Measurements from ENCODE around the gene ICAM1.

DNA sequence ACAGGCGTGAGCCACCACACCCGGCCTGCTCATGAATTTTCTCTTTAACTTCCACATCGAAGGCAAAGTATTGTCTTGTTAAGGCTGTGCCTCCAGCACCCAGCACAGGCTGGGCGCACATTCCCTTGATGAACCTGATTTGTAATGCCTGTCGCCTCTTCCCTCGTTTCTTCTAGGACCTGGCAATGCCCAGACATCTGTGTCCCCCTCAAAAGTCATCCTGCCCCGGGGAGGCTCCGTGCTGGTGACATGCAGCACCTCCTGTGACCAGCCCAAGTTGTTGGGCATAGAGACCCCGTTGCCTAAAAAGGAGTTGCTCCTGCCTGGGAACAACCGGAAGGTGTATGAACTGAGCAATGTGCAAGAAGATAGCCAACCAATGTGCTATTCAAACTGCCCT, 3.7 kb downstream of the ICAM1 start:
- TF ChIP-seq, protein P1, sequence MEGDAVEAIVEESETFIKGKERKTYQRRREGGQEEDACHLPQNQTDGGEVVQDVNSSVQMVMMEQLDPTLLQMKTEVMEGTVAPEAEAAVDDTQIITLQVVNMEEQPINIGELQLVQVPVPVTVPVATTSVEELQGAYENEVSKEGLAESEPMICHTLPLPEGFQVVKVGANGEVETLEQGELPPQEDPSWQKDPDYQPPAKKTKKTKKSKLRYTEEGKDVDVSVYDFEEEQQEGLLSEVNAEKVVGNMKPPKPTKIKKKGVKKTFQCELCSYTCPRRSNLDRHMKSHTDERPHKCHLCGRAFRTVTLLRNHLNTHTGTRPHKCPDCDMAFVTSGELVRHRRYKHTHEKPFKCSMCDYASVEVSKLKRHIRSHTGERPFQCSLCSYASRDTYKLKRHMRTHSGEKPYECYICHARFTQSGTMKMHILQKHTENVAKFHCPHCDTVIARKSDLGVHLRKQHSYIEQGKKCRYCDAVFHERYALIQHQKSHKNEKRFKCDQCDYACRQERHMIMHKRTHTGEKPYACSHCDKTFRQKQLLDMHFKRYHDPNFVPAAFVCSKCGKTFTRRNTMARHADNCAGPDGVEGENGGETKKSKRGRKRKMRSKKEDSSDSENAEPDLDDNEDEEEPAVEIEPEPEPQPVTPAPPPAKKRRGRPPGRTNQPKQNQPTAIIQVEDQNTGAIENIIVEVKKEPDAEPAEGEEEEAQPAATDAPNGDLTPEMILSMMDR (IDR thresholded peaks at IDR 0.05; ENCODE audit: control extremely low read depth in 1 of 3, insufficient read depth in 1 of 3, low read depth in 1 of 3, low read length in 3 of 3), result no peak
- no peak for TF ChIP-seq RFX5 (IDR thresholded peaks at IDR 0.05; ENCODE audit: borderline replicate concordance, low read depth, low read length)
- TF ChIP-seq TEAD4 (IDR thresholded peaks at IDR 0.05; ENCODE audit: low read depth, low read length), result no peak
- TF ChIP-seq SIRT6 (IDR thresholded peaks at IDR 0.05; ENCODE audit: low read length), result no peak

Data from H1 (cell line).